HepG2 (cell line): ENCODE measurements around the gene GSDMA. TPM values are rescaled to one million over a fixed set of nuclear protein-coding genes. Genes with fewer than 3 reads are reported as not detected.

Experiments used
- ADNP ChIP-seq: sonication (generic); formaldehyde crosslinking; IDR thresholded peaks from 2 replicates; pipeline ENCODE4 v1.4.0; 2020; ENCODE audit warnings: missing genetic modification reagents
- ARHGAP35 ChIP-seq: sonication (generic); formaldehyde crosslinking; IDR thresholded peaks from 2 replicates; pipeline ENCODE4 v1.9.0; 2022; ENCODE audit warnings: mild to moderate bottlenecking, inconsistent platforms, moderate library complexity, missing genetic modification reagents, borderline replicate concordance
- KDM3A ChIP-seq: IDR thresholded peaks from 2 replicates; pipeline ENCODE4 v1.6.1; 2018; ENCODE audit warnings: low read depth, missing compliant biosample characterization
- MYNN ChIP-seq: sonication (generic); formaldehyde crosslinking; IDR thresholded peaks from 2 replicates; pipeline ENCODE4 v1.4.0; 2020; ENCODE audit warnings: mild to moderate bottlenecking, low read depth, missing genetic modification reagents
- REST ChIP-seq, 2 experiments: IDR thresholded peaks; 2 replicates each; pipeline ENCODE4 v1.6.1; 2011 to 2012; ENCODE audit warnings: low read length in 2 of 2, borderline replicate concordance in 1 of 2, low read depth in 1 of 2, mild to moderate bottlenecking in 1 of 2, moderate library complexity in 1 of 2
- ZBTB26 ChIP-seq: IDR thresholded peaks from 2 replicates; pipeline ENCODE4 v1.6.1; 2016; ENCODE audit warnings: missing compliant biosample characterization, missing genetic modification reagents, borderline replicate concordance
- ZBTB4 ChIP-seq: sonication (generic); formaldehyde crosslinking; IDR thresholded peaks from 2 replicates; pipeline ENCODE4 v1.4.0; 2020; ENCODE audit warnings: missing genetic modification reagents, mild to moderate bottlenecking, borderline replicate concordance
- ZFP91 ChIP-seq: sonication (generic); formaldehyde crosslinking; IDR thresholded peaks from 2 replicates; pipeline ENCODE4 v1.9.0; 2022; ENCODE audit warnings: missing genetic modification reagents, mild to moderate bottlenecking, borderline replicate concordance
- ZNF232 ChIP-seq: sonication (generic); formaldehyde crosslinking; IDR thresholded peaks from 2 replicates; pipeline ENCODE4 v1.4.0; 2020; ENCODE audit warnings: missing genetic modification reagents, borderline replicate concordance
- ZNF281 ChIP-seq: sonication (generic); formaldehyde crosslinking; IDR thresholded peaks from 2 replicates; pipeline ENCODE4 v1.4.0; 2020; ENCODE audit warnings: missing genetic modification reagents, borderline replicate concordance
- ZNF333 ChIP-seq: sonication (generic); formaldehyde crosslinking; IDR thresholded peaks from 2 replicates; pipeline ENCODE4 v1.4.0; 2020; ENCODE audit warnings: mild to moderate bottlenecking, missing genetic modification reagents, borderline replicate concordance
- ZNF572 ChIP-seq: sonication (generic); formaldehyde crosslinking; IDR thresholded peaks from 2 replicates; pipeline ENCODE4 v1.5.1; 2020; ENCODE audit warnings: mild to moderate bottlenecking, missing genetic modification reagents
- polyA plus RNA-seq, 8 experiments: library from polyadenylated mRNA; depleted of rRNA in 3 of 8; stranded (reverse) in 7 of 8; unstranded in 1 of 8; fragments of >200 nt; fragmentation: Illumina TruSeq in 4 of 8; extraction: Trizol in 4 of 8; gene quantifications; 2 replicates each; pipeline versions ENCODE4 v1.2.1 to v1.2.3, GENCODE V29; 2011 to 2016; ENCODE audit warnings: low read depth in 4 of 8, missing spikeins in 1 of 8, mixed read lengths in 1 of 8; ENCODE audit not compliant: insufficient read depth in 1 of 8
- total RNA-seq, 5 experiments: library from RNA; depleted of rRNA; stranded (reverse); fragments of >200 nt; fragmentation: Illumina TruSeq; extraction: Trizol; gene quantifications; 2 replicates each; pipeline ENCODE4 v1.2.3, GENCODE V29; 2016; ENCODE audit warnings: low read depth in 1 of 5

GSDMA gene
- total and polyA plus RNA-seq, 2 of the 13 experiments (the other 11 are each of a cell fraction or from before 2014, with no cell fraction given): not detected

GRCh38 chr17:39951924-39952679 is 10.7 kb upstream of the GSDMA start (continued):
- TF ChIP-seq ZNF281 (CRISPR knock-in tag) (no peak), ADNP (CRISPR knock-in tag) (no peak), ARHGAP35 (CRISPR knock-in tag) (0 out of 2 replicates have a peak, but pooled peaks have one; percentile 46), ZBTB4 (CRISPR knock-in tag) (peak; percentile 65; the same call in 1 of the 2 replicates), ZNF572 (CRISPR knock-in tag) (no peak), ZNF333 (CRISPR knock-in tag) (no peak), REST (IDR thresholded peaks at IDR 0.05; ENCODE audit: borderline replicate concordance in 1 of 2, low read depth in 1 of 2, low read length in 2 of 2) (no peak), ZFP91 (CRISPR knock-in tag) (0 out of 2 replicates have a peak, but pooled peaks have one; percentile 56), ZBTB26 (CRISPR knock-in tag) (no peak), KDM3A (no peak), ZNF232 (CRISPR knock-in tag) (no peak), MYNN (CRISPR knock-in tag) (no peak)
